Natural killer cell (primary cell): ENCODE data around the gene PARVA. TPM values are rescaled to one million over a fixed set of nuclear protein-coding genes. Genes with fewer than 3 reads are reported as not detected.
"Not testable (repeated sequence)": the region's sequence is repeated elsewhere in the genome, so short reads cannot be mapped to it uniquely, and the experiment has no call there.

Experiments used
- ATAC-seq, 3 donors: fragments of 150-1000 bp in 2 of 3; fragments of 200-7000 bp in 1 of 3; cut with Tn5 transposase; 1 replicate in 1 of 3; 2 replicates in 2 of 3; pipeline ENCODE4 v1.10.0; 2021; ENCODE audit warnings: mild to moderate bottlenecking in 2 of 3, moderate library complexity in 2 of 3
- DNase-seq, 2 donors: peaks; one replicate each; pipeline versions ENCODE4 v3.0.0 to v3.0.0-alpha.2; 2013 to 2021; ENCODE audit warnings: mixed read lengths in 1 of 2
- H3K27ac ChIP-seq: one replicate; pipeline ENCODE4 v1.5.1; 2013; ENCODE audit warnings: mild to moderate bottlenecking, low read length
- H3K27me3 ChIP-seq: one replicate; pipeline ENCODE4 v1.6.1; 2013; ENCODE audit warnings: low read length; ENCODE audit not compliant: control insufficient read depth, insufficient read depth
- H3K36me3 ChIP-seq: one replicate; pipeline ENCODE4 v1.6.1; 2013; ENCODE audit warnings: low read length; ENCODE audit not compliant: control insufficient read depth, insufficient read depth
- H3K4me1 ChIP-seq: one replicate; pipeline ENCODE4 v1.6.1; 2013; ENCODE audit warnings: low read length; ENCODE audit not compliant: control insufficient read depth, insufficient read depth
- H3K4me3 ChIP-seq: one replicate; pipeline ENCODE4 v1.5.1; 2013; ENCODE audit warnings: low read length
- H3K9me3 ChIP-seq: one replicate; pipeline ENCODE4 v1.6.1; 2013; ENCODE audit warnings: low read length; ENCODE audit not compliant: control insufficient read depth, insufficient read depth
- H3K27ac Mint-ChIP-seq, 2 donors: one replicate each; pipeline ENCODE4 v1.8.0; 2022; ENCODE audit warnings: mild to moderate bottlenecking in 2 of 2, mixed read lengths in 2 of 2, moderate library complexity in 1 of 2
- H3K27me3 Mint-ChIP-seq, 2 donors: one replicate each; pipeline ENCODE4 v1.8.0; 2022; ENCODE audit warnings: low read depth in 2 of 2, mixed read lengths in 2 of 2
- H3K36me3 Mint-ChIP-seq: one replicate; pipeline ENCODE4 v1.8.0; 2022; ENCODE audit warnings: mixed read lengths
- H3K4me1 Mint-ChIP-seq, 2 donors: one replicate each; pipeline ENCODE4 v1.8.0; 2022; ENCODE audit warnings: mixed read lengths in 2 of 2
- H3K4me3 Mint-ChIP-seq: one replicate; pipeline ENCODE4 v1.8.0; 2022; ENCODE audit warnings: mild to moderate bottlenecking, moderate library complexity, mixed read lengths
- H3K9me3 Mint-ChIP-seq, 2 donors: one replicate each; pipeline ENCODE4 v1.8.0; 2022; ENCODE audit warnings: mixed read lengths in 2 of 2
- WGBS: methylation state at CpG from one replicate; pipeline ENCODE4 v1.1.7; 2013; ENCODE audit warnings: missing lambda C conversion rate; ENCODE audit not compliant: insufficient coverage; 5-methylcytosine and 5-hydroxymethylcytosine counted together
- intact Hi-C: fragments of 100-400 bp; cut with micrococcal nuclease; formaldehyde crosslinking; loops from one replicate; pipeline ENCODE4 v1.14.2; 2022
- total RNA-seq, 4 donors: library from RNA; stranded (reverse); fragments of 120-200 nt in 1 of 4; gene quantifications; one replicate each; pipeline versions ENCODE4 v1.2.3 to v1.2.4, GENCODE V29; 2013 to 2022
- TF ChIP-seq, protein P1 (sequence below): fragments of 200-600 bp; IDR thresholded peaks from one replicate; pipeline ENCODE4 v1.8.0; 2022; ENCODE audit warnings: antibody characterized with exemption

The PARVA gene
- total RNA-seq, 3 donors from 2014 or later (not counting 1 experiment from before 2014, with no cell fraction given), result 0.07 to 1.0 TPM; not detected in 1

DNA sequence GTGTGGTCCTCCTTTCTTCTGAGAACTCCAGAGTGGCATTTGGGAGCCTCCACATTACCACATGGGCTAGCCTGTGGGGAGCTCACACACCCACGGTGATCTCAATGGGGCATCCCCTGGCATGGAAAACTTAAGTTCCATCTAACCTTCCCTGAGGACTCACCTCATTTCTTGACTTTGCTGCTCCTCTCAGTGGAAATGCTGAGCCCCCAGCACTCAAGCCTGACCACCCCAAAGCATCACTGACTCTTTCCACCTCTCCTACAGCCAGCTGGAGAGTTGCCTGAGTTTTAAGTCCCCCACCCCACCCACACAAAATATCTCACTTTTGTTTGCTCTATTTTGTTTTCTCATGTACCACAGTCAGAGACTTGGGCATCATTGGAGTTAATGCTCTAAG, 23.8 kb upstream of the PARVA start:
- no peak for ATAC-seq
- peaks cover 8% of the 10 kb centered on the region for H3K4me1 ChIP-seq
- intact Hi-C loops, result no loop called here
- no peak overlapping the region for H3K27ac ChIP-seq
- H3K9me3 Mint-ChIP-seq, result no peaks in the 10 kb centered on the region
- no peaks in the 10 kb centered on the region for H3K27me3 ChIP-seq
- H3K27ac Mint-ChIP-seq, result no peak overlapping the region
- TF ChIP-seq, protein P1, sequence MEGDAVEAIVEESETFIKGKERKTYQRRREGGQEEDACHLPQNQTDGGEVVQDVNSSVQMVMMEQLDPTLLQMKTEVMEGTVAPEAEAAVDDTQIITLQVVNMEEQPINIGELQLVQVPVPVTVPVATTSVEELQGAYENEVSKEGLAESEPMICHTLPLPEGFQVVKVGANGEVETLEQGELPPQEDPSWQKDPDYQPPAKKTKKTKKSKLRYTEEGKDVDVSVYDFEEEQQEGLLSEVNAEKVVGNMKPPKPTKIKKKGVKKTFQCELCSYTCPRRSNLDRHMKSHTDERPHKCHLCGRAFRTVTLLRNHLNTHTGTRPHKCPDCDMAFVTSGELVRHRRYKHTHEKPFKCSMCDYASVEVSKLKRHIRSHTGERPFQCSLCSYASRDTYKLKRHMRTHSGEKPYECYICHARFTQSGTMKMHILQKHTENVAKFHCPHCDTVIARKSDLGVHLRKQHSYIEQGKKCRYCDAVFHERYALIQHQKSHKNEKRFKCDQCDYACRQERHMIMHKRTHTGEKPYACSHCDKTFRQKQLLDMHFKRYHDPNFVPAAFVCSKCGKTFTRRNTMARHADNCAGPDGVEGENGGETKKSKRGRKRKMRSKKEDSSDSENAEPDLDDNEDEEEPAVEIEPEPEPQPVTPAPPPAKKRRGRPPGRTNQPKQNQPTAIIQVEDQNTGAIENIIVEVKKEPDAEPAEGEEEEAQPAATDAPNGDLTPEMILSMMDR, result no peak
- WGBS, result 90% methylated on average over 1 of the region's 1 CpG
- H3K4me1 Mint-ChIP-seq, result no peaks in the 10 kb centered on the region
- DNase-seq, result no peak
- H3K4me3 ChIP-seq, result no peak overlapping the region
- H3K36me3 Mint-ChIP-seq, result no peaks in the 10 kb centered on the region
- no peaks in the 10 kb centered on the region for H3K9me3 ChIP-seq
- H3K27me3 Mint-ChIP-seq, result no peaks in the 10 kb centered on the region
- no peaks in the 10 kb centered on the region for H3K36me3 ChIP-seq
- H3K4me3 Mint-ChIP-seq, result no peak overlapping the region

DNA sequence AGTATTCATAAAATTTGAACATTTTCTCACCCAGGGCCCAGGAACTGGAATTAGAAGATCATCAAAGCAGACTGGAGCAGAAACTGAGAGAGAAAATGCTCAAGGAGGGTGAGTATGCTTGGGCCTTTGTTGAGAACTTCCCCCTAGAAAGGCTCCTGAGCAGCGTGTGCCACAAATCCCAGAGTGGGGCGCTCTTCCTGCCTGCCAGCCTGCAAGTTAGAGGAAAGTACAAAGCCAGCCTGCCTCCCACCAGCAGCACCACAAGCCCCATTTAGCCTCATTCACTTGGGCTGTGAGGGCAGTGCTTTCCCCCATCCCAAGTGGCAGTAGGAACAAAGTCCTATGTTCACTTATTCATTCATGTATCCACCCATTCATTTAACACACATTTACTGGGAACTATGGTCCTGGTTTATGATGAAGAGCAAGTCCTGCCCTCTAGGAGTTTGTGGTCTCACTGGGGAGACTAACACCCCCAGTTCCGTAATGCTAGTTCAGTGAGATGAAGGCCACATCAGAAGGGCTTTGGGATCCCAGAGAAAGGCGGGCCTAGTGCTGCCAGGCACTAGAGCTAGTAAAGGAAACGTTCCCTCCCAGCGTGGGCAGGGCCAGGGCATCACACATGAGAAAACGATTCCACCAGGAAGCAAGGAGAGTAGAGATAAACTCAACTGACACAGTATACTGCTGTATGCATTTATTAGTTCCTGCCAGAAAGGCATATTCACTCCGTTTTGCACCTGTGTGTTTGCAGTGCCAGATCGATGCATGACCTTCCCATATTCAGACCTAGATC, 22.4 kb upstream of the PARVA start:
- intact Hi-C loops, result no loop called here
- TF ChIP-seq, protein P1, result no peak
- no peaks in the 10 kb centered on the region for H3K36me3 Mint-ChIP-seq

DNA sequence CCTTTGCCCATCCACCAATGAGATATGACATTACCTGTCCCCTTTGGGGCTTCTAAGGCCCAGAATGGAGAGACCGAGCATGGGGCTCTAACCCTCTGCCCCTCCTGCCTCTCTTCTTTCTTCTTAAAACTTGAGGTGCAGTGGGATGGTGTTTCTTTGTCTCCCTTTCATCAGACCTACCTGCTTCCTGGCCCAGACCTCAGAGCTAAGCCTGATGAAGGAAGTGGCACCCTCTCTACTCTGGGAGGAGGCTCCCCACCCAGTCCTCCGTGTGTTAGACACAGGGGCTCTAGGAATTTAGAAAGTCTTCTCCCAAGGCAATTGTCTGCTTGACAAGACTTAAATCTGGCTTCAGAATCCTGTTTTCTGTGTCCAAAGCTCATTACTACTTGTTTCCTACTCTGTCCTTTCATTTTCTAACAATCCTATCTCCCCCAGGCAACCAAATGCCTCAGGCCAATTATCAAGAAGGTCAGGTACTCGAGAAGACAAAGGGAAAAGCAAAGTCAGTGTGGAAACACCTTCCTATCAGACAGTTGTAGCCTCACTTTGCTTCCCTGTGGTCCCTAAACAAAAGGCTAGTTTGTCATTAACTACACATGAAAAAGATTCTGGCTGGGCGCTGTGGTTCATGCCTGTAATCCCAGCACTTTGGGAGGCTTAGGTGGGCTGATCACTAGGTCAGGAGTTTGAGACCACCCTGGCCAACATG, 20.3 kb upstream of the PARVA start:
- ATAC-seq (no peak), DNase-seq (peak in 1 of 2 donors; percentile 43)
- H3K4me3 Mint-ChIP-seq, result no peak overlapping the region
- peaks cover 8% of the 10 kb centered on the region for H3K4me1 ChIP-seq
- H3K36me3 Mint-ChIP-seq, result no peaks in the 10 kb centered on the region
- no peak overlapping the region for H3K27ac Mint-ChIP-seq
- intact Hi-C loops, result no loop called here
- no peaks in the 10 kb centered on the region for H3K27me3 ChIP-seq
- H3K27me3 Mint-ChIP-seq, result no peaks in the 10 kb centered on the region
- no peak overlapping the region for H3K27ac ChIP-seq
- no peaks in the 10 kb centered on the region for H3K9me3 Mint-ChIP-seq
- TF ChIP-seq, protein P1, result no peak
- no peak overlapping the region for H3K4me3 ChIP-seq
- H3K36me3 ChIP-seq, result no peaks in the 10 kb centered on the region
- WGBS, result 69% methylated on average over 4 of the region's 4 CpGs
- H3K4me1 Mint-ChIP-seq, result no peaks in the 10 kb centered on the region
- no peaks in the 10 kb centered on the region for H3K9me3 ChIP-seq

More for the DNA sequence above, 22.4 kb upstream of the PARVA start:
- Histone ChIP-seq H3K4me3 (no peak overlapping the region), H3K27me3 (no peaks in the 10 kb centered on the region), H3K36me3 (no peaks in the 10 kb centered on the region), H3K9me3 (no peaks in the 10 kb centered on the region), H3K4me1 (peaks cover 8% of the 10 kb centered on the region), H3K27ac (no peak overlapping the region)
- no peaks in the 10 kb centered on the region for H3K27me3 Mint-ChIP-seq
- H3K4me1 Mint-ChIP-seq, result no peaks in the 10 kb centered on the region
- no peak for DNase-seq
- H3K27ac Mint-ChIP-seq, result no peak overlapping the region
- H3K4me3 Mint-ChIP-seq, result no peak overlapping the region
- 74% methylated on average over 8 of the region's 9 CpGs for WGBS
- H3K9me3 Mint-ChIP-seq, result no peaks in the 10 kb centered on the region
- ATAC-seq, result no peak

DNA sequence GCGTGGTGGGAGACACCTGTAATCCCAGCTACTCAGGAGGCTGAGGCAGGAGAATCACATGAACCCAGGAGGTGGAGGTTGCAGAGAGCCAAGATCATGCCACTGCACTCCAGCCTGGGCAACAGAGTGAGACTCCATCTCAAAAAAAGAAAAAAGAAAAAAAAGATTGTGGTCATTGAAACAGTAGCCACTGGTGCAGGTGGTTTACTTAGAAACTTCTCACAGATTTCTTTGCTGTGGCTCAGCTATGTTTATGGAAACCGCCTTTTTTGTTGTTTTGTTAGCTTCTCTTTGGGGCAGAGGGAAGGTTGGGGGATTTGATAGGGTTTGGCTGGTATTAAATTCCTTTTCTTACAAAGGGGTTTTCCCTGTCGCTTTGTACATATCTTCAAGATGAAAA, 19.7 kb upstream of the PARVA start:
- H3K27ac Mint-ChIP-seq, H3K9me3 Mint-ChIP-seq, H3K9me3 ChIP-seq, intact Hi-C loops, H3K4me3 ChIP-seq, H3K27me3 ChIP-seq, H3K36me3 Mint-ChIP-seq, ATAC-seq, H3K4me1 ChIP-seq, H3K36me3 ChIP-seq, H3K4me3 Mint-ChIP-seq, H3K27ac ChIP-seq, H3K4me1 Mint-ChIP-seq, H3K27me3 Mint-ChIP-seq: not testable (repeated sequence)
- WGBS, result 96% methylated on average over 3 of the region's 3 CpGs
- DNase-seq, result peak in 1 of 2 donors; percentile 29
